GM13976 (cell line): Measurements from ENCODE around the gene KSR1.

Source experiments
- DNase-seq: peaks from one replicate; pipeline ENCODE4 v3.0.0; 2012; ENCODE audit warnings: low spot score
- CTCF ChIP-seq: IDR thresholded peaks from 2 replicates; pipeline ENCODE4 v1.5.1; 2012; ENCODE audit warnings: borderline replicate concordance, mild to moderate bottlenecking; ENCODE audit not compliant: insufficient read depth; ENCODE audit errors: extremely low read depth, missing control alignments, control extremely low read depth
- in situ Hi-C: fragments of 300-500 bp; cut with MboI; formaldehyde crosslinking; loops from one replicate; pipeline ENCODE4 v1.12.0; 2022; ENCODE audit warnings: low sequenced_read_pairs, mixed read lengths, inconsistent platforms; ENCODE audit not compliant: unreplicated experiment

KSR1 gene

GRCh38 chr17:27453471-27453870 is 2.8 kb upstream of the KSR1 start:
- TF ChIP-seq CTCF: no peak
- in situ Hi-C loops: loop anchor here (10.0 to 25.0 kb wide), 3 partner anchors 141 to 609 kb away; partner anchors contain the start of gene WSB1
- DNase-seq: no peak

GRCh38 chr17:27454089-27454488 is 2.2 kb upstream of the KSR1 start:
- TF ChIP-seq CTCF: no peak
- in situ Hi-C loops: loop anchor here (10.0 to 25.0 kb wide), 3 partner anchors 141 to 608 kb away; partner anchors contain the start of gene WSB1
- no peak for DNase-seq

DNA sequence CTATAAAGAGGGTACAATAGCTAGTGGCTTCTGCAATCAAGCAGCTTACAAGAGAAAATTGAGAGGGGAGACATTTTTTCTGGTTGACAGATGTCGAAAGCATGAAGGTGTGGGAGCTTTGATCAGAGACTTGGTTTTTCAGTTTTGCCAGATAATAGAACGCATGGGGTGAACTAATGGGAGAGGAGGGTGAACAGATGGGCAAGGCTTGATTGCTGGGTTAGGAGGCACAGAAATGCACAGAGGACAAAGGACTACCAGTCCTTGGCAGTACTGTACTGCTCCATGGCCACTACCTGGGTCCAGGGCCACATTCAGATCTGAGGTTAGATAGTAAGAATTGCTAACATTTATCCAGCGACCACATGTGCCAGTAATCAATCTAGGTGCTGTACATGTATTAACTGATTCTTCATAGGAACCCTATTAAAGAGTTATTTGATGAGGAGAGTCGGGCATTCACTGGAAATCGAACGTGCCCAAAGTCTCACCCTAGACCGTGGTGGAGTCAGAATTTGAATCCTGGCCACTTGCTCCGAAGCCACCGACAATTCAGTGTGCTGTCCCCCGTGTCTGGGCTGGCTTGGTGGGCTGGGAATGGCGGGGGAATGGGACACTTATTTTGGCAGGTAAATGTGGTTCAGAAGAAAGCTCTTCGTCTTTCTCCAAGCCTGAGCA is 873 bp upstream of the KSR1 start:
- TF ChIP-seq CTCF: no peak
- no peak for DNase-seq
- in situ Hi-C loops: loop anchor here (10.0 to 25.0 kb wide), 3 partner anchors 139 to 607 kb away; partner anchors contain the start of gene WSB1

- TF ChIP-seq CTCF: no peak
- in situ Hi-C loops: loop anchor here (10.0 to 25.0 kb wide), 3 partner anchors 138 to 605 kb away; partner anchors contain the start of gene WSB1
- DNase-seq: no peak
Observed at GRCh38 chr17:27456681-27457359, 572 bp downstream of the KSR1 start.

GRCh38 chr17:27457360-27457715 is 1.1 kb downstream of the KSR1 start:
- DNase-seq: no peak
- no peak for TF ChIP-seq CTCF
- in situ Hi-C loops: loop anchor here (10.0 to 25.0 kb wide), 3 partner anchors 137 to 605 kb away; partner anchors contain the start of gene WSB1

GRCh38 chr17:27457731-27458523 is 1.7 kb downstream of the KSR1 start:
- in situ Hi-C loops: loop anchor here (10.0 to 25.0 kb wide), 3 partner anchors 137 to 604 kb away; partner anchors contain the start of gene WSB1
- peak; percentile 57 for DNase-seq
- no peak for TF ChIP-seq CTCF
